Ishikawa (cell line): ENCODE data around the gene PHETA1.
A peak's percentile ranks its signal among the peaks of the same experiment; 100 is the strongest.

Experiments used
- CEBPB ChIP-seq: IDR thresholded peaks from 2 replicates; pipeline ENCODE4 v1.6.1; 2012
- CREB1 ChIP-seq: IDR thresholded peaks from 2 replicates; pipeline ENCODE4 v1.6.1; 2012; ENCODE audit warnings: low read depth
- EGR1 ChIP-seq: IDR thresholded peaks from 2 replicates; pipeline ENCODE4 v1.6.1; 2012
- EP300 ChIP-seq: IDR thresholded peaks from 2 replicates; pipeline ENCODE4 v1.6.1; 2012; ENCODE audit warnings: borderline replicate concordance
- FOXM1 ChIP-seq: IDR thresholded peaks from 2 replicates; pipeline ENCODE4 v1.6.1; 2012; ENCODE audit warnings: low read depth, borderline replicate concordance
- NFIC ChIP-seq: IDR thresholded peaks from 2 replicates; pipeline ENCODE4 v1.6.1; 2012
- RAD21 ChIP-seq: IDR thresholded peaks from 2 replicates; pipeline ENCODE4 v1.6.1; 2012; ENCODE audit warnings: low read depth
- REST ChIP-seq: IDR thresholded peaks from 2 replicates; pipeline ENCODE4 v1.6.1; 2012; ENCODE audit warnings: low read depth, mild to moderate bottlenecking
- TAF1 ChIP-seq: IDR thresholded peaks from 2 replicates; pipeline ENCODE4 v1.6.1; 2012; ENCODE audit warnings: low read depth, mild to moderate bottlenecking
- TCF12 ChIP-seq: IDR thresholded peaks from 2 replicates; pipeline ENCODE4 v1.6.1; 2012; ENCODE audit warnings: low read depth
- TEAD4 ChIP-seq: IDR thresholded peaks from 2 replicates; pipeline ENCODE4 v1.6.1; 2012
- YY1 ChIP-seq: IDR thresholded peaks from 2 replicates; pipeline ENCODE4 v1.6.1; 2012; ENCODE audit warnings: low read depth
- ZBTB7A ChIP-seq: IDR thresholded peaks from 2 replicates; pipeline ENCODE4 v1.6.1; 2012; ENCODE audit warnings: low read depth
- TF ChIP-seq, protein P1 (sequence below): IDR thresholded peaks from 2 replicates; pipeline ENCODE4 v1.6.1; 2012
- TF ChIP-seq, protein P2 (sequence below): IDR thresholded peaks from 2 replicates; pipeline ENCODE4 v1.6.1; 2012

The PHETA1 gene, protein sequence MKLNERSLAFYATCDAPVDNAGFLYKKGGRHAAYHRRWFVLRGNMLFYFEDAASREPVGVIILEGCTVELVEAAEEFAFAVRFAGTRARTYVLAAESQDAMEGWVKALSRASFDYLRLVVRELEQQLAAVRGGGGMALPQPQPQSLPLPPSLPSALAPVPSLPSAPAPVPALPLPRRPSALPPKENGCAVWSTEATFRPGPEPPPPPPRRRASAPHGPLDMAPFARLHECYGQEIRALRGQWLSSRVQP

DNA sequence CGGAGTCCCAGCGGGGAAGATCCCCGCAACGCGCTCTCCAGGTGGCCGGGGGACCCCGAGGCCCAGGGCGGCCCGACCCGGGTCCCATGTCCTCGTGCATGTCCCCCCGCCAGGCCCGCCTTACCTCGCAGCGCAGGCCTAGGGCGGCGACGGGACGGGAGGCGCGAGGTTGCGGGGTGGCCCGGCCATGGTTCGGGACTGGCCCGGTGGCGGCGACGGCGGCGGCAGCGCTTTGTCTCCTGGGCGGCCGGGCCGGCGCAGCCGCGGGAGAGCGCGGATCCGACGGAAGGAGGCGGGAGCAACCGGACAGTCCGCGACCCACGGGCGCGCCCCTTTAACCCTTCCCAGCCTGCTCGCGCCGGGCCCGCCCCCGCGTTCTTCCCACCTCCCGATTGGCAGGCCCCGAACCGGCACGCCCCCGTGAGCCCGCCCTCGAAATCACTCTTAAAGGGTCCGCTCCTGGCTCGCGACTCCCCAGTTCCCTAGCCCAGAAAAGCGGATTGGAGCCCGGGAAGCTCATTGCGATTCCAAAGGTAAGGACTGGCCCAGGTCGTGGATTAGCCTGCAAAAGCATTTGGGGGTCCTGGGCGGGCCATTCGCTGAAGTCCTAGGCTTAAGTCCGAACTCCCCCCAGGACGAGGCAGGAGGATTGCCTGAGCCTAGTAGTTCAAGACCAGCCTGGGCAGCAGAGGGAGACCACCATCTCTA is at the start of gene PHETA1:
PHETA1 (minus strand) TSS at position 308 of the 708 bp plus-strand sequence. CDS start 5,668 bp downstream, outside the sequence.
- TF ChIP-seq EGR1: peak; percentile 89
- TF ChIP-seq, protein P1, sequence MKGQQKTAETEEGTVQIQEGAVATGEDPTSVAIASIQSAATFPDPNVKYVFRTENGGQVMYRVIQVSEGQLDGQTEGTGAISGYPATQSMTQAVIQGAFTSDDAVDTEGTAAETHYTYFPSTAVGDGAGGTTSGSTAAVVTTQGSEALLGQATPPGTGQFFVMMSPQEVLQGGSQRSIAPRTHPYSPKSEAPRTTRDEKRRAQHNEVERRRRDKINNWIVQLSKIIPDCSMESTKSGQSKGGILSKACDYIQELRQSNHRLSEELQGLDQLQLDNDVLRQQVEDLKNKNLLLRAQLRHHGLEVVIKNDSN: 0 out of 2 replicates have a peak, but pooled peaks have one; percentile 19
- peak; percentile 71; the same call in 1 of the 2 replicates for TF ChIP-seq TAF1
- TF ChIP-seq CEBPB: no peak
- no peak for TF ChIP-seq REST
- no peak for TF ChIP-seq YY1
- peak; percentile 36; the same call in 1 of the 2 replicates for TF ChIP-seq TCF12
- TF ChIP-seq, protein P2, sequence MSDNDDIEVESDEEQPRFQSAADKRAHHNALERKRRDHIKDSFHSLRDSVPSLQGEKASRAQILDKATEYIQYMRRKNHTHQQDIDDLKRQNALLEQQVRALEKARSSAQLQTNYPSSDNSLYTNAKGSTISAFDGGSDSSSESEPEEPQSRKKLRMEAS: peak; percentile 77
- no peak for TF ChIP-seq RAD21
- TF ChIP-seq TEAD4: 0 out of 2 replicates have a peak, but pooled peaks have one; percentile 6
- no peak for TF ChIP-seq EP300

DNA sequence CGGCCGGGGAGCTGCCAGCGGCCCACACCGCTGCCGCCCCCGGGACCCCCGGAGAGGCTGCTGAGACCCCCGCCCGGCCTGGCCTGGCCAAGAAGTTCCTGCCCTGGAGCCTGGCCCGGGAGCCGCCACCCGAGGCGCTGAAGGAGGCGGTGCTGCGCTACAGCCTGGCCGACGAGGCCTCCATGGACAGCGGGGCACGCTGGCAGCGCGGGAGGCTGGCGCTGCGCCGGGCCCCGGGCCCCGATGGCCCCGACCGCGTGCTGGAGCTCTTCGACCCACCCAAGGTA is 49.6 kb upstream of the PHETA1 start:
- TF ChIP-seq TCF12: no peak
- TF ChIP-seq RAD21: no peak
- no peak for TF ChIP-seq YY1
- TF ChIP-seq EGR1: no peak
- no peak for TF ChIP-seq REST
- no peak for TF ChIP-seq EP300
- TF ChIP-seq NFIC: no peak
- no peak for TF ChIP-seq FOXM1

DNA sequence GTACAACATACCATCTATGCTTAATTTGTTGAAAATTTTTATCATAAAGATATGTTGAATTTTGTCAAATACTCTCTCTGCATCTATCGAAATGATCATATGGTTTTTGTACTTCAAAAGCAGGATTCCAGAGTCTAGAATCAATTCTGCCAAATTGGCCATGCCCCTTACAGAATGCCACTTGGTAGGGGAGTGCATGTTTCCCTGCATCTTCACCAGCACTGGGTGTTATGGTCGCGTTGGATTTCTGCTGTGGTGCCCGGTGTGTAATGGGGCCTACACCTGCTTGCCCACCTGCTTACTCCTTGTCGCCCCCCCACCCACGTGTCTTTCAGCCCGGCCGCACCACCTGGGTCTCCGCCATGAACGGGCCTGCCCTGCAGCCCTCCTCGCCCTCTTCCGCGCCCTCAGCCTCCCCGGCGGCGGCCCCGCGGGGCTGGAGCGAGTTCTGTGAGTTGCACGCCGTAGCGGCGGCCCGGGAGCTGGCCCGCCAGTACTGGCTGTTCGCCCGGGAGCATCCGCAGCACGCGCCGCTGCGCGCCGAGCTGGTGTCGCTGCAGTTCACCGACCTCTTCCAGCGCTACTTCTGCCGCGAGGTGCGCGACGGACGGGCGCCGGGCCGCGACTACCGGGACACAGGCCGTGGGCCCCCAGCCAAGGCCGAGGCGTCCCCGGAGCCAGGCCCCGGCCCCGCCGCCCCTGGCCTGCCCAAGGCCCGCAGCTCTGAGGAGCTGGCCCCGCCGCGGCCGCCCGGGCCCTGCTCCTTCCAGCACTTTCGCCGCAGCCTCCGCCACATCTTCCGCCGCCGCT is 49.1 kb upstream of the PHETA1 start:
- TF ChIP-seq TCF12 (no peak), EP300 (no peak), CEBPB (no peak), RAD21 (no peak), YY1 (no peak), FOXM1 (no peak), CREB1 (no peak), REST (no peak), ZBTB7A (no peak), TAF1 (no peak)
- TF ChIP-seq, protein P2: no peak
- TF ChIP-seq, protein P1: no peak

DNA sequence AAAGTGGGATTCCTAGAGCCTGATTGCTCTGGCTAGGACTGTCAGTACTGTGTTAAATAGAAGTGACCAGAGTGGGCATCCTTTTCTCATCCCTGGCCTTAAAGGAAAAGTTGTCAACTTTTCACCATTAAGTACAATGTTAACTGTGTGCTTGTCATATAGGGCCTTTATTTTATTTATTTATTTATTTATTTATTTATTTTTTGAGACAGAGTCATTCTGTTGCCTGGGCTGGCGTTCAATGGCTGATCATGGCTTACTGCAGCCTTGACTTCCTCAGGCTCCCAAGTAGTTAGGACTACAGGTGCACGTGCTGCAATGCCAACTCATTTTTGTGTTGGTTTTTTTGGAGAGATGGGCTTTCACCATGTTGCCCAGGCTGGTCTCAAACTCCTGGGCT is 48.4 kb upstream of the PHETA1 start:
- TF ChIP-seq TCF12 (no peak), REST (no peak), YY1 (no peak), CREB1 (no peak), EGR1 (no peak), RAD21 (no peak), ZBTB7A (no peak), CEBPB (no peak), NFIC (no peak), FOXM1 (no peak), EP300 (no peak), TEAD4 (no peak)
- TF ChIP-seq, protein P1: no peak
- TF ChIP-seq, protein P2: no peak
